ENCODE data around the gene PHKA2.

The PHKA2 gene

DNA sequence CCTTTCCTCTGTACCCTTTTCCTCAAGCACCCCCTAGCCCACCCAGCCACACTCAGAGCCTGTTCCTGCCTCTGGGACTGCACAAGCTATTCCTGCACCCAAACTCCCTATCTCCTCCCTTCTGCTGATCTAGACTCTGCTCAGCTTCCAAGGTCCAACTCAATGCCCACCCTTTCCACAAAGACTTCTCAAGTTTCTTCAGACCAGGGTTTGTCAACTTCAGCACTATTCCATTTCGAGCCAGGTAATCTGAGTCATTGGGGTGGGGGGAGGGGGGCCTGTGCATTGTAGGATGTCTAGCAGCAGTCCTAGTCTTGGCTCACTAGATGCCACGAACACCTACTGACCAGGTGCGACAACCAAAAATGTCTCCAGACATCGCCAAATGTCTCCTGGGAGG lies 37.3 kb downstream of the PHKA2 start:
- no peak overlapping the region for H3K9ac ChIP-seq (ENCODE audit: low read length)
- no peaks in the 10 kb centered on the region for H3K27me3 ChIP-seq (ENCODE audit: control insufficient read depth, insufficient read depth, low read length)
- no peak overlapping the region for H3K4me3 ChIP-seq (ENCODE audit: low read length)
- peaks cover 22% of the 10 kb centered on the region for H3K9me3 ChIP-seq (ENCODE audit: control insufficient read depth, low read depth, low read length)
- no peak overlapping the region for H3K27ac ChIP-seq (ENCODE audit: low read length)
- H3K36me3 ChIP-seq (ENCODE audit: control insufficient read depth, low read depth, low read length) = peaks cover 7% of the 10 kb centered on the region
- no peaks in the 10 kb centered on the region for H3K4me1 ChIP-seq (ENCODE audit: control insufficient read depth, low read depth, low read length)

DNA sequence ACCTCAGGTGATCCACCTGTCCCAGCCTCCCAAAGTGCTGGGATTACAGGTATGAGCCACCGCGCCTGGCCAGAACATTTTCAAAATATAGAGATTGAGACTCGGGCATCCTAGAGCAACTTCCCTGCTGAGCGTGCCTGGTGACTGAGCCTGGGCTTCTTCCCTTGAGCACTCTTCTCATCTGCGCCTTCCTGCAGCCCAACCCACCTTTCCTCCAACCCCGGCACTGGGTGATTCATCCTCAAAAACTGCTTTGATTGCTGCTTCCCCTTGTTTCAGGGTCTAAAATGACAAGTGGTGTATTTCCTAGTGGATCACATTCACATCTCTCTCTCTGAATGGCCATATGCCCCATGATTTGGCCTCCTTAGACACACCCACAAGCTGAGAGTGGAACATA lies 37.8 kb downstream of the PHKA2 start:
- no peak overlapping the region for H3K9ac ChIP-seq (ENCODE audit: low read length)
- H3K36me3 ChIP-seq (ENCODE audit: control insufficient read depth, low read depth, low read length) = peaks cover 7% of the 10 kb centered on the region
- H3K4me3 ChIP-seq (ENCODE audit: low read length) = no peak overlapping the region
- no peaks in the 10 kb centered on the region for H3K27me3 ChIP-seq (ENCODE audit: control insufficient read depth, insufficient read depth, low read length)
- H3K27ac ChIP-seq (ENCODE audit: low read length) = no peak overlapping the region
- H3K4me1 ChIP-seq (ENCODE audit: control insufficient read depth, low read depth, low read length) = no peaks in the 10 kb centered on the region
- peaks cover 27% of the 10 kb centered on the region for H3K9me3 ChIP-seq (ENCODE audit: control insufficient read depth, low read depth, low read length)

DNA sequence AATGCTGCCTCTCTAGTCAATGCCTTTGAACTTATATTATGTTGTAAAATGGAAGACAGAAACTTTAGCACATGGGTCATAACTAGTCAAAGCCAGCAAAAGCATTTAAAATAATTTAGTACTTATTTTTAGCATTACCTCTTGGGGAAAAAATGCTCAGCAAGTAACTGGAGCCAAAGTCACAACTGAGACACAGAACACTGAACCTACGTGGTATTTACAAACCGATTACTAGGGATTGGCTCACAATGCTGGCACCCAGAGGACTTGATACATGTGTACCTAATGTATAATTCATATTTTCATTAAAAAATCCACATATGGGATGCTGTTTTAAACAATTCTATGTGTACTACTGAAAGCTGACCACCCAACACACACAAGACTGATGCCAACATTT lies 38.4 kb downstream of the PHKA2 start:
- no peak overlapping the region for H3K4me3 ChIP-seq (ENCODE audit: low read length)

DNA sequence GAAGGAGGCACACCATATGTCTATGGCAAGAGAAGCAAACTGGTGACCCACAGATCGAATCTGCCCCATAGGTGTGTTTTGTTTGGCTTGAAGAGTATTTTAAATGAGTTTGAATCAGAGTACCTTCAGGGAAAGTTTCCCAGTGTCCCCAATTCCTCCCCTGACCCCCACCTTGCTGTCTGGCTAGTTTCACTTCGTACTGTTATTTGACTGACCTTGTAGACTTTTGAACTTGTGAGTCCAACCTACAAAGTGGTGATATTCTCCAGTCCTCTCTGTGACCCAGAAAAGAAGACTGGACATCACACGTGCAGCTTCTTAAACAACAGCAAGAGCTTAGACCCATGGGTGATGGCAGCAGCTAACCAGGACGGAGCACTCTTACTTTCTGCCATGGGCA lies 39.4 kb downstream of the PHKA2 start:
- Histone ChIP-seq H3K27ac (ENCODE audit: low read length) (no peak overlapping the region), H3K9me3 (ENCODE audit: control insufficient read depth, low read depth, low read length) (peaks cover 20% of the 10 kb centered on the region), H3K4me1 (ENCODE audit: control insufficient read depth, low read depth, low read length) (no peaks in the 10 kb centered on the region), H3K27me3 (ENCODE audit: control insufficient read depth, insufficient read depth, low read length) (no peaks in the 10 kb centered on the region), H3K4me3 (ENCODE audit: low read length) (no peak overlapping the region), H3K36me3 (ENCODE audit: control insufficient read depth, low read depth, low read length) (peaks cover 7% of the 10 kb centered on the region), H3K9ac (ENCODE audit: low read length) (no peak overlapping the region)

More for the DNA sequence above, 38.4 kb downstream of the PHKA2 start:
- Histone ChIP-seq H3K27ac (ENCODE audit: low read length) (no peak overlapping the region), H3K9ac (ENCODE audit: low read length) (no peak overlapping the region), H3K27me3 (ENCODE audit: control insufficient read depth, insufficient read depth, low read length) (no peaks in the 10 kb centered on the region), H3K4me1 (ENCODE audit: control insufficient read depth, low read depth, low read length) (no peaks in the 10 kb centered on the region), H3K36me3 (ENCODE audit: control insufficient read depth, low read depth, low read length) (peaks cover 7% of the 10 kb centered on the region), H3K9me3 (ENCODE audit: control insufficient read depth, low read depth, low read length) (peaks cover 23% of the 10 kb centered on the region)

DNA sequence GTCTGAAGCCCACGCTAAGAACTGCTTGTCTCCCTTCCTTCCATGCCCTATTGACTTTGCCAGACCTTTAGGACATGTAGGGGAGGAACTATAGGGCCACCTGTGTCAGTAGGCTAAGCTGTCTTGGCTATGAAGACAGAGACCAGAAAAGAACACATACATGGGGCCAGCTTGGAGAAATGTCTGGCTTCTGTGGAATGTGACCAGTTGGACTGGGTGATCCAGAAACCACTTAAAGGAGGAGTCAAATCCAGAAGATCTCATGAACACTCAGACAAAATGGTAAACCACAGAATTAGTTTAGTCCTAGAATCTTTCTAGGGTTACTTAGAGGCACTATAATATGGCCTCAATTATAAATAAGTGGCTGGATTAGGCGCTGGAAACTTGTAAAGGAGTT lies 42.0 kb downstream of the PHKA2 start:
- no peak overlapping the region for H3K27ac ChIP-seq (ENCODE audit: low read length)
- H3K4me1 ChIP-seq (ENCODE audit: control insufficient read depth, low read depth, low read length) = no peaks in the 10 kb centered on the region
- H3K9me3 ChIP-seq (ENCODE audit: control insufficient read depth, low read depth, low read length) = peaks cover 17% of the 10 kb centered on the region
- H3K4me3 ChIP-seq (ENCODE audit: low read length) = no peak overlapping the region
- H3K9ac ChIP-seq (ENCODE audit: low read length) = no peak overlapping the region
- H3K36me3 ChIP-seq (ENCODE audit: control insufficient read depth, low read depth, low read length) = peaks cover 7% of the 10 kb centered on the region
- no peaks in the 10 kb centered on the region for H3K27me3 ChIP-seq (ENCODE audit: control insufficient read depth, insufficient read depth, low read length)

DNA sequence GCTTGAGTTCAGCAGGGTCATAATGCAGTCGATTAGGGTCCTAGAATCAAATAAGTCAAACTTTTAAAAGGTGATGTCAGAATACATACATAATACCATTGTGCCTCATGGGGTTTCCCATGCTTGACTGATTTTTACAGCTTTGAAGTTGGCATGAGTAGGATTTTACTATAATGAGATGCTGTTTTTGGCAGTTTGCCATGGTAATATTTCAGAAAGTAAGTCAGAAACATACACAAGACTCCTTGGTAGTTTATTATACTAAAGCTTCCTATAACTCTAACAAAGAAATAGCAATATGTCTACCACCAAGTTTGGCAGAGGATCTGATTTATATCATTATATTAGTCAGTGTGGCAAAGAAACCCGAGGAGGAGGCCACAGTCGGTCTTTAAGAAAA lies 45.2 kb downstream of the PHKA2 start:
- H3K27ac ChIP-seq (ENCODE audit: low read length) = no peak overlapping the region
- H3K4me1 ChIP-seq (ENCODE audit: control insufficient read depth, low read depth, low read length) = no peaks in the 10 kb centered on the region
- H3K27me3 ChIP-seq (ENCODE audit: control insufficient read depth, insufficient read depth, low read length) = no peaks in the 10 kb centered on the region
- peaks cover 13% of the 10 kb centered on the region for H3K9me3 ChIP-seq (ENCODE audit: control insufficient read depth, low read depth, low read length)
- no peak overlapping the region for H3K4me3 ChIP-seq (ENCODE audit: low read length)
- H3K9ac ChIP-seq (ENCODE audit: low read length) = no peak overlapping the region
- H3K36me3 ChIP-seq (ENCODE audit: control insufficient read depth, low read depth, low read length) = peaks cover 14% of the 10 kb centered on the region

DNA sequence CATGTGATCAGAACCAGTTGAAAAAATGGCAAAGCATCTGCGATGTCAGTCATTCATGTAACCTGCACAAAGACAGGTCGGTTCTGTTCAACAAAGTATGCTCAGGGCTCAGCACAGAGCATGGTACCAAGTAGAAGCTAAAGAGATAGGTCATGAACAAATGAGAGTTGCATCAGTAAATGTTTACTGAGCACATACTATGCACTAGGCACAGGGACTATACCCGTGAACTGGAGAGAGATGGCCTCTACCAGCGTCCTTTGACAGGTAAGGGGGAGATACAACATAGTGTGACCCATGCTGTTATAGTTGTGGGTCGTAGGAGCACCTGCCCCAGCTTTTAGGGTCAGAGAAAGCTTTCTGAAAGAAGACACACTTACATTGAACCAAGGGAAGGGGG lies 46.7 kb downstream of the PHKA2 start:
- no peak overlapping the region for H3K9ac ChIP-seq (ENCODE audit: low read length)
- H3K9me3 ChIP-seq (ENCODE audit: control insufficient read depth, low read depth, low read length) = peaks cover 11% of the 10 kb centered on the region
- no peaks in the 10 kb centered on the region for H3K27me3 ChIP-seq (ENCODE audit: control insufficient read depth, insufficient read depth, low read length)
- peaks cover 10% of the 10 kb centered on the region for H3K36me3 ChIP-seq (ENCODE audit: control insufficient read depth, low read depth, low read length)
- no peak overlapping the region for H3K4me3 ChIP-seq (ENCODE audit: low read length)
- no peaks in the 10 kb centered on the region for H3K4me1 ChIP-seq (ENCODE audit: control insufficient read depth, low read depth, low read length)
- no peak overlapping the region for H3K27ac ChIP-seq (ENCODE audit: low read length)

DNA sequence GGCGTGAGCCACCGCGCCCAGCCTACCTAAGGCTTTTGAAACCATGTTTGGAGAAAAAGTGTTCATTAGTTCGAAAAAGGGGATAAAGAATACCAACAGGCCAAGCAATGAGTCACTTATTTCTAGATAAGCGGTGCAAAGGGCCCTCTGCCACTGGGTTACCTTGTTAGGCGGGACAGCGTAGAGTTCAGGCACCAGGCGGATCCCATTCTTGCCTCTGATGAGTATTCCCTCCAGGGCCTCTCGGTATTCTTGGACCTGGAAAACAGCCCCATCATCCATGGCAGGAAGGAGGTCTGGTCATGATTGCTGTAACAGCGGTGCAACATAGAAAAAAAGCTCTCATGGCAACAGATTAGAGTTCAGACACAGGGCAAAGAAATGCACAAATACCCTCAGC lies 48.0 kb downstream of the PHKA2 start:
- Histone ChIP-seq H3K9me3 (ENCODE audit: control insufficient read depth, low read depth, low read length) (peaks cover 3% of the 10 kb centered on the region), H3K27me3 (ENCODE audit: control insufficient read depth, insufficient read depth, low read length) (no peaks in the 10 kb centered on the region), H3K9ac (ENCODE audit: low read length) (no peak overlapping the region), H3K4me1 (ENCODE audit: control insufficient read depth, low read depth, low read length) (no peaks in the 10 kb centered on the region), H3K27ac (ENCODE audit: low read length) (no peak overlapping the region), H3K36me3 (ENCODE audit: control insufficient read depth, low read depth, low read length) (peaks cover 10% of the 10 kb centered on the region), H3K4me3 (ENCODE audit: low read length) (no peak overlapping the region)

DNA sequence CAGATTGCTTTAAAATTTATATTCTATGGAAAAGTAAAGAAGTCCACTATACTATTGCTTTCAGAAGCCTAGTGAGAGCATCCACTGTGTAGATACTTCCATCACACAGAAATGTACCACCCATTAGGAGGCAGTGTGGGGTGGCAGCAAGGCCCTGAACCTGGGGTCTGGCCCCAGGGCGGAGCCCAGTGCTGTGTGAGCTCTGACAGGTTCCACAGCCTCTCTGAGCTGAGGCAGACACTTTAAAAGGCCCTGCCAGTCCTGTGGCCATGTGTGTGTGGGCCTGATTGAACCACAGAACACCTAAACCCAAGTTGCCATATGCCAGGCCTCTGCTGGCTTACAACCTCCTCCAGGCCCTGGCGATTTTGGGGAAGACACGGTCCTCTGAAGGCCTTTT lies 49.2 kb downstream of the PHKA2 start:
- Histone ChIP-seq H3K9ac (ENCODE audit: low read length) (no peak overlapping the region), H3K4me1 (ENCODE audit: control insufficient read depth, low read depth, low read length) (no peaks in the 10 kb centered on the region), H3K27ac (ENCODE audit: low read length) (no peak overlapping the region), H3K27me3 (ENCODE audit: control insufficient read depth, insufficient read depth, low read length) (no peaks in the 10 kb centered on the region), H3K9me3 (ENCODE audit: control insufficient read depth, low read depth, low read length) (peaks cover 6% of the 10 kb centered on the region), H3K36me3 (ENCODE audit: control insufficient read depth, low read depth, low read length) (peaks cover 10% of the 10 kb centered on the region), H3K4me3 (ENCODE audit: low read length) (no peak overlapping the region)

DNA sequence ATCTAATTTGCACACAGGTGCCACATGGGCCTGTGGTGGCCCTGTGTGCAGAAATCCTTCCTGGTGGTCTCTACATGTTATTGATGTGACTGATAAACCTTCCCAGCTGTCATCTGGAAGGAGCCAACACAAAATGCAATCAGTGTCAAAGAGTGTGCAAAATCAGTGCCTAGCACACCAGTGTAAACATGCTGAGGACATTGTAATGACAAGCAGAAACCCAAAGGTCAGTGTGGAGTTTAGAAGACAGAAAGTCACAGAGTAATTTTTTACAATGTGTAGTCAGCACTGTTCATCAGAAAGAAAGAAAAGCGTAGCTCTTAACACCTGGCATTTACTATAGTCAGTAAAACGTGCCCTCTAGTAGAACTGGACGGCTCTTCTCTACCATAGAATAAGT lies 50.3 kb downstream of the PHKA2 start:
- H3K4me3 ChIP-seq (ENCODE audit: low read length) = no peak overlapping the region
- no peak overlapping the region for H3K27ac ChIP-seq (ENCODE audit: low read length)
- H3K4me1 ChIP-seq (ENCODE audit: control insufficient read depth, low read depth, low read length) = no peaks in the 10 kb centered on the region
- H3K36me3 ChIP-seq (ENCODE audit: control insufficient read depth, low read depth, low read length) = peaks cover 10% of the 10 kb centered on the region
- H3K27me3 ChIP-seq (ENCODE audit: control insufficient read depth, insufficient read depth, low read length) = no peaks in the 10 kb centered on the region
- H3K9ac ChIP-seq (ENCODE audit: low read length) = no peak overlapping the region
- H3K9me3 ChIP-seq (ENCODE audit: control insufficient read depth, low read depth, low read length) = peaks cover 6% of the 10 kb centered on the region

DNA sequence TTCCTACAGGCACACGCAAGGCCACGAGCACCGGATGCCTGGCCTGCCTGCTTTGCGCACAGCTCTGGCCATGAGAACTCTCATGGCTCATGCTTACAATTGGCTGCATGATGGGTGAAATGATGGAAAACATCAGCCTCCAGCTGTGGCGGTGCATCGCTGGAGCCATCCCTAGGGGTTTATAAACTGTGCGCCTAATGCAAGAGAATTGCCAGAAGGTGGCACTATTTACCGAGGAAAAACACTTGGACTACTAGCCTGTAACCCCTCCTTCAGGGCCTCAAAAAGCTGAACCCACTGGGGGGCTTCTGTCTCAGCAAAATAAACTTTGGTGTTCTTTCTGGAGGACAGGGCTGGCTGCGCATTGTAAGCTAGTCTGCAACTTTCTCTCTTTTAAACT lies 51.9 kb downstream of the PHKA2 start:
- H3K27me3 ChIP-seq (ENCODE audit: control insufficient read depth, insufficient read depth, low read length) = no peaks in the 10 kb centered on the region
- no peak overlapping the region for H3K27ac ChIP-seq (ENCODE audit: low read length)
- H3K4me3 ChIP-seq (ENCODE audit: low read length) = no peak overlapping the region
- H3K36me3 ChIP-seq (ENCODE audit: control insufficient read depth, low read depth, low read length) = peaks cover 16% of the 10 kb centered on the region
- no peaks in the 10 kb centered on the region for H3K4me1 ChIP-seq (ENCODE audit: control insufficient read depth, low read depth, low read length)
- H3K9me3 ChIP-seq (ENCODE audit: control insufficient read depth, low read depth, low read length) = peaks cover 6% of the 10 kb centered on the region
- H3K9ac ChIP-seq (ENCODE audit: low read length) = no peak overlapping the region

DNA sequence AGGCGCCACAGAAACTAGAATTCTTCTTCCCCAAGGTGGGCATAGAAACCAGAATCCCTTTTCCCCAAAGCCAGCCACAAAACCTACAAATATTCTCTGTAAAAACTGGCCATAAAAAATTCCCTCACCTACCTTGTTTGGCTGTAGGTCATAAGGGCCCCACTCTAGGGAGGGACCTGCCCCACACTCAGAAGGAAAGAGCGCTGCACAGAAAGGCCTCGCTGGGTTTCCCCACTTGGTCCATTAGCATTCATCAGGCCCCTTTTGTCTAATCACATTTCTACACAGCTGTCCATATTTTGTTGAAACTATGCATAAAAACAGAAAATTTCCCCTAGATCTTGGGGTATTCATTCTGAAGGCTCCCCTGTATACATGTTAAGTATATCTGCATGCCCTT lies 54.1 kb downstream of the PHKA2 start:
- H3K27me3 ChIP-seq (ENCODE audit: control insufficient read depth, insufficient read depth, low read length) = no peaks in the 10 kb centered on the region
- peaks cover 11% of the 10 kb centered on the region for H3K36me3 ChIP-seq (ENCODE audit: control insufficient read depth, low read depth, low read length)
- H3K9ac ChIP-seq (ENCODE audit: low read length) = no peak overlapping the region
- no peak overlapping the region for H3K4me3 ChIP-seq (ENCODE audit: low read length)
- H3K27ac ChIP-seq (ENCODE audit: low read length) = no peak overlapping the region
- H3K4me1 ChIP-seq (ENCODE audit: control insufficient read depth, low read depth, low read length) = no peaks in the 10 kb centered on the region
- H3K9me3 ChIP-seq (ENCODE audit: control insufficient read depth, low read depth, low read length) = peaks cover 6% of the 10 kb centered on the region

Data from iPS-18a (cell line).